ENCODE measurements around the gene RIMBP3B. TPM values are rescaled to one million over a fixed set of nuclear protein-coding genes. Genes with fewer than 3 reads are reported as not detected.
A peak's percentile ranks its signal among the peaks of the same experiment; 100 is the strongest.
"Not testable (repeated sequence)": the region's sequence is repeated elsewhere in the genome, so short reads cannot be mapped to it uniquely, and the experiment has no call there.

The RIMBP3B gene
- polyA plus RNA-seq, 4 donors, result 0.01 to 0.07 TPM; not detected in 2

DNA sequence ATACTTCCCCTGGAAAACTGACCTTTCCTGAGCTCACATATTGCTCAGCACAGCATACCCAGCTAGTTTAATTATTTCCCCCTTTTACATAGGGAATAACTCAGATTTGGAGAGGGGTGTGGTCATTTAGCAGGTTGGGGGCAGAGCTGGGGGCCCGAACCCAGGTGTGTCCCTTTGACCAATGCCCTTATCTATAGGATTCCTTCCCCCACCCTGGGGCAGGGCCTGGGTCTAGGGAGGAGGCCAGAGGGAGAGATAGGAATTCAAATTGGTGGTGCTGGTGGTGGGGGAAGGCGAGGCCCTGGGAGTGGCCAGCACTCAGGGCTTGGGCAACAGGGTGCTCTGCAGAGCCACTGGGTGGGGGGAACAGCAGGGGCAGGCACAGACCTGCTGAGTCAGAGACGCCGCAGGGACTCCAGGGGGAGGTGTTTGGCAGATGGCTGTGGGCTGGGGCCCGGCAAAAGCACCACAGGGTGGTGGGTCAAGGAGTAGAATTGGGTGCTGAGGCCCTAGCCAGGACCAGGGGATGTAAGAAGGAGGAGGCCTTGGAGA is 19.3 kb downstream of the RIMBP3B start:
- FAIRE-seq; H3K4me1 ChIP-seq (ENCODE audit: control insufficient read depth in 3 of 3, insufficient read depth in 2 of 3, low read depth in 1 of 3, low read length in 2 of 3); H3K9me3 ChIP-seq (ENCODE audit: control insufficient read depth in 2 of 2, insufficient read depth in 1 of 2, low read depth in 1 of 2, low read length in 1 of 2); H3K27ac ChIP-seq (ENCODE audit: low read depth in 1 of 3, low read length in 2 of 3); H3K27me3 ChIP-seq (ENCODE audit: control insufficient read depth in 3 of 3, insufficient read depth in 3 of 3, low read length in 3 of 3); H3K36me3 ChIP-seq (ENCODE audit: control insufficient read depth in 3 of 3, insufficient read depth in 2 of 3, low read depth in 1 of 3, low read length in 3 of 3); DNase-seq; H3K4me3 ChIP-seq (ENCODE audit: low read depth in 1 of 3, low read length in 3 of 3): not testable (repeated sequence)
- WGBS, 3 donors, result 17 to 67% (median 33%) methylated on average over 1 of the region's 5 CpGs

DNA sequence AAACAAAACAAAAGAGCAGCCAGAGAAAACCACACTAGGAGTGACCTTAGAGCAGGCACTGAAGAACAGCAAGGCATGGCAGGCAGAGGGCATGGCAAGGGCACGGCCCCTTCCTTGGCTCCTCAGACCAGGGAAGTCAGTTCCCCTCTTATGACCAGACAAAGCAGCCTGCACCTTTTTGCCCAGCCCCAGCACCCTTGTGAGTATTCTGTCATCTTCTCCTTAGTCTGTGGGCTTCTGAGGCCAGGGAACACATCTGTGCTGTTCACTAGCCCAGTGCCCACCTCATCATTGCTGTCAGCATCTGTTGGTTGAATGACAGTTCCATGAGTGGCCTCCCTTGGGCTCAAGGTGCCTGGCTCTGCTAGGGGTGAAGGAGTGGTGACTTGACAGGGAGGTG is 23.6 kb downstream of the RIMBP3B start:
- H3K9me3 ChIP-seq (ENCODE audit: control insufficient read depth in 2 of 2, insufficient read depth in 1 of 2, low read depth in 1 of 2, low read length in 1 of 2); H3K27ac ChIP-seq (ENCODE audit: low read depth in 1 of 3, low read length in 2 of 3); H3K36me3 ChIP-seq (ENCODE audit: control insufficient read depth in 3 of 3, insufficient read depth in 2 of 3, low read depth in 1 of 3, low read length in 3 of 3); DNase-seq; H3K4me3 ChIP-seq (ENCODE audit: low read depth in 1 of 3, low read length in 3 of 3); H3K27me3 ChIP-seq (ENCODE audit: control insufficient read depth in 3 of 3, insufficient read depth in 3 of 3, low read length in 3 of 3); H3K4me1 ChIP-seq (ENCODE audit: control insufficient read depth in 3 of 3, insufficient read depth in 2 of 3, low read depth in 1 of 3, low read length in 2 of 3); FAIRE-seq: not testable (repeated sequence)
- WGBS, 3 donors, result 100% methylated on average over 1 of the region's 1 CpG; no CpG with 5 or more reads in 2 of the 3 donors

DNA sequence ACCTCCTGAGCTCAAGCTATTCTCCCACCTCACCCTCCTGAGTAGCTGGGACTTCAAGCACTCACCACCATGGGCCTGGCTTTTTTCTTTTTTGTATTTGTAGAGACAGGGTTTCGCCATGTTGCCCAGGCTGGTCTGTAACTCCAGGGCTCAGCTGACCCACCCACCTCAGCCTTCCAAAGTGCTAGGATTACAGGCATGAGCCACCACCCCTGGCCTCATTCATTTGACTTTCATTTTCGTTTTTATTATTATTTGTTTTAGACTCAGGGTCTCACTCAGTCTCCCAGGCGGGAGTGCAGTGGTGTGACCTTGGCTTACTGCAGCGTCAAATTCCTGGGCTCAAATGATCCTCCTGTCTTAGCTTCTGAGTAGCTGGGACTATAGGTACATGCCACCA is 24.2 kb downstream of the RIMBP3B start:
- H3K27me3 ChIP-seq (ENCODE audit: control insufficient read depth in 3 of 3, insufficient read depth in 3 of 3, low read length in 3 of 3); H3K36me3 ChIP-seq (ENCODE audit: control insufficient read depth in 3 of 3, insufficient read depth in 2 of 3, low read depth in 1 of 3, low read length in 3 of 3); H3K27ac ChIP-seq (ENCODE audit: low read depth in 1 of 3, low read length in 2 of 3); H3K4me1 ChIP-seq (ENCODE audit: control insufficient read depth in 3 of 3, insufficient read depth in 2 of 3, low read depth in 1 of 3, low read length in 2 of 3); H3K4me3 ChIP-seq (ENCODE audit: low read depth in 1 of 3, low read length in 3 of 3); H3K9me3 ChIP-seq (ENCODE audit: control insufficient read depth in 2 of 2, insufficient read depth in 1 of 2, low read depth in 1 of 2, low read length in 1 of 2); FAIRE-seq; DNase-seq: not testable (repeated sequence)
- WGBS, 3 donors, result 50% methylated on average over 1 of the region's 4 CpGs; no CpG with 5 or more reads in 2 of the 3 donors

DNA sequence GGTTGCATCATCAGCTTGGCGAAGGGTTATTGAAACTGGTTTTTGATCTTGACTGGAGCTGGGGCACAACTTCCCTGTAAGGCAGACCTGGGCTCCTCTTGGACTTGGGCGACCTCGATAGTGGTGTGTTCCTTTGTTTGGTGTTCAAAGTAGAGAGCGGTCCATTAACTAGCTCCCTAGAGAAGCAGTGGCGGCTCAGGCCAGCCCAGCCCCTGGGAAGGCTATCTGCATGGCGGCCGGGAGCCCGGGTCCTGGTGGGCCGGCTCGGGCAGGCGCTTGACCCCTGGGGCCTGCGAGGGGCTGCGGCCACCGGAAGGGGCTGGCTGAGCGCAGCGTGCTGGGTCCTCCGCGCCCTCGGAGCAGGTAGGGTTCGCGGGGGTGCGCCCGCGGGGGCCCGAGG is 32.8 kb downstream of the RIMBP3B start:
- not testable (repeated sequence) for DNase-seq; H3K4me3 ChIP-seq (ENCODE audit: low read depth in 1 of 3, low read length in 3 of 3); H3K36me3 ChIP-seq (ENCODE audit: control insufficient read depth in 3 of 3, insufficient read depth in 2 of 3, low read depth in 1 of 3, low read length in 3 of 3); H3K4me1 ChIP-seq (ENCODE audit: control insufficient read depth in 3 of 3, insufficient read depth in 2 of 3, low read depth in 1 of 3, low read length in 2 of 3); H3K27me3 ChIP-seq (ENCODE audit: control insufficient read depth in 3 of 3, insufficient read depth in 3 of 3, low read length in 3 of 3); H3K9me3 ChIP-seq (ENCODE audit: control insufficient read depth in 2 of 2, insufficient read depth in 1 of 2, low read depth in 1 of 2, low read length in 1 of 2); FAIRE-seq; H3K27ac ChIP-seq (ENCODE audit: low read depth in 1 of 3, low read length in 2 of 3)
- WGBS, 3 donors, result 10 to 20% (median 19%) methylated on average over 4 to 7 of the region's 25 CpGs

DNA sequence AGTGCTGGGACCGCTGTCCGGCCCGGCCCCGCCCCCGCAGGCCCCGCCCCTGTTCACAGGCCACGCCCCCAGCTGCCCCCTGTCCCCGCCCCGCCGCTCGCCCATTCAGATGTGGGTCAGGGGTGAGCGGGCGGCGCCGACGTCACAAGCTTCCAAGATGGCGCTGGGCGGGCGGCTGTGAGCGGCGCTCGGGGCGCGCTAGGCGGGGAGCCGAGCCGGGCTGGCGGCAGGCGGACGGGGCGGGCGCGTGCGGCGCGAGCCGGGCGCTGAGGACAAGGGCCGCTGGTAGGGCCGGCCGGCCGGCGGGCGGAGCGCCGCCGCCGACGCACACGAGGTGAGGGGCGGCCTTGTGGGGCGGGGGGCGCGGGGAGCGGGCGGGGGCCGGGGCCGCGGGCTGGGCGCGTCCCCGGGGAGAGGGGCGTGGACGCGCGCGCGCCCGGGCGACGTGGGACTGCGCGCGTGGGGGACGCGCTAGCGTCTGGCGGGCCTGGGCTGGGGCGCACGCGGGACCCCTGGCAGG is 33.7 kb downstream of the RIMBP3B start, which contains the start of gene HIC2:
HIC2 (plus strand) TSS at position 145 of the 520 bp plus-strand sequence. CDS start 25,461 bp downstream, outside the sequence.
- DNase-seq, result not testable (repeated sequence)

DNA sequence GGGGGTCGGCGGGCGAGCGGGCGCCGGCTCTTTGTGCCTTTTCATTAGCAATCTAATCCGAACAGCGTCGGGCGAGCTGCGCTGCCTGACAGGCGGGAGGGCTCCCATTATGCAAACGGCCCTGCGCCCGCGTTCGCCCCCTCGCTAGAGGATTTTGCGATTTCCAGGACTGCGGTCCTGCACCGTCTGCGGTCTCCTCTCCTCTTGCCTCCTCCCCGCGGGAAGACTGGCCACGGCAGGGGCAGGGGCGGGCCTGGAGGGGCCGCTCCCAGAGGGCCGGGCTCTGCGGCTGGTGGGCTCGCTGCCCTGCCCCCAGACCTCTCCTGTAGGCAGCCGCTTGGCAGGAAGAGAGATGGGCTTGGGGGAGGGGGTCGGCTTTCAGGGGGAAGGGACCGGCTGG is 34.3 kb downstream of the RIMBP3B start:
- 0 to 1% (median 0%) methylated on average over 9 to 18 of the region's 33 CpGs for WGBS, 3 donors
- H3K9me3 ChIP-seq (ENCODE audit: control insufficient read depth in 2 of 2, insufficient read depth in 1 of 2, low read depth in 1 of 2, low read length in 1 of 2); H3K27me3 ChIP-seq (ENCODE audit: control insufficient read depth in 3 of 3, insufficient read depth in 3 of 3, low read length in 3 of 3); H3K36me3 ChIP-seq (ENCODE audit: control insufficient read depth in 3 of 3, insufficient read depth in 2 of 3, low read depth in 1 of 3, low read length in 3 of 3); DNase-seq; FAIRE-seq; H3K4me1 ChIP-seq (ENCODE audit: control insufficient read depth in 3 of 3, insufficient read depth in 2 of 3, low read depth in 1 of 3, low read length in 2 of 3): not testable (repeated sequence)
- peak overlapping the region in 2 of 3 donors; percentile 18 to 52 for H3K4me3 ChIP-seq (ENCODE audit: low read depth in 1 of 3, low read length in 3 of 3)
- peak overlapping the region in 1 of 3 donors; percentile 48 for H3K27ac ChIP-seq (ENCODE audit: low read depth in 1 of 3, low read length in 2 of 3)

More for the DNA sequence above, 33.7 kb downstream of the RIMBP3B start, which contains the start of gene HIC2:
- Histone ChIP-seq H3K27ac (ENCODE audit: low read depth in 1 of 3, low read length in 2 of 3) (peak within 1 kb of the TSS in 1 of 3 donors; percentile 48), H3K4me3 (ENCODE audit: low read depth in 1 of 3, low read length in 3 of 3) (peak within 1 kb of the TSS; percentile 18 to 56 (median 23))
- H3K4me1 ChIP-seq (ENCODE audit: control insufficient read depth in 3 of 3, insufficient read depth in 2 of 3, low read depth in 1 of 3, low read length in 2 of 3); H3K36me3 ChIP-seq (ENCODE audit: control insufficient read depth in 3 of 3, insufficient read depth in 2 of 3, low read depth in 1 of 3, low read length in 3 of 3); H3K27me3 ChIP-seq (ENCODE audit: control insufficient read depth in 3 of 3, insufficient read depth in 3 of 3, low read length in 3 of 3); FAIRE-seq; H3K9me3 ChIP-seq (ENCODE audit: control insufficient read depth in 2 of 2, insufficient read depth in 1 of 2, low read depth in 1 of 2, low read length in 1 of 2): not testable (repeated sequence)
- 0 to 4% (median 3%) methylated on average over 7 to 42 of the region's 81 CpGs for WGBS, 3 donors

DNA sequence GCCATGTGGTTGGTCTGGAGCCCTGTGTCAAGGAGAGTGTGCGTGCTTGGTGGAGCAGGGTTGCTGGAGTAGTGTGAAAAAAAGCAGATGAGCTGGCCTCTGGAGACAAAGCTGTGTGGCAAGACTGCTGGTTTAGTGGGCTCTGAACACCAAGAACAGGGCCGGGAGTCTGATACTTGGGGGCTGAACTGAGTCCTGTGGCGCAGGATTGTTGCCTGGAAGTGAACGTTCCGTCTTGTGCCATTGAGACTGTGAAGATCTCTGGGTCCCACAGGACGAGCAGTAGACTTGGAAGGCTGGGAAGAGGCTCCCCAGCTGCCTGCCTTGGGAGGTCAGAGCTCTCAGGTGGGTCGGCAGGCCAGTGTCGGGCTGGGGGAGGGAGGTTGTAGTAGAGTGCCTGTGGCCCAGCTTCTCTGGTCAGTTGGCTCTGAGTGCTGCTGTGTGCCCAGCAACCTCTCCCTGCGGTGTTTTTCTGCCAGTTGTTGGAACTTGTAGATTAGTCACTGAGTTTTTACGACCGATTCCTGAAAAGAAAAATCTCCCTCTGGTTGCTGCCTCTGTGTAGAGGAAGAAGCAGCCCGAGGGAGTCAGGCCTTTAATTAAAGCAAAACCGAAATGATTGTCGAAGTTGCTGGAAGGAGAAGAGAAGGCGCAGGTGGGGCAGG is 35.6 kb downstream of the RIMBP3B start:
- H3K9me3 ChIP-seq (ENCODE audit: control insufficient read depth in 2 of 2, insufficient read depth in 1 of 2, low read depth in 1 of 2, low read length in 1 of 2); H3K36me3 ChIP-seq (ENCODE audit: control insufficient read depth in 3 of 3, insufficient read depth in 2 of 3, low read depth in 1 of 3, low read length in 3 of 3); H3K4me1 ChIP-seq (ENCODE audit: control insufficient read depth in 3 of 3, insufficient read depth in 2 of 3, low read depth in 1 of 3, low read length in 2 of 3); H3K27me3 ChIP-seq (ENCODE audit: control insufficient read depth in 3 of 3, insufficient read depth in 3 of 3, low read length in 3 of 3); DNase-seq; H3K4me3 ChIP-seq (ENCODE audit: low read depth in 1 of 3, low read length in 3 of 3); FAIRE-seq: not testable (repeated sequence)
- peak overlapping the region in 1 of 3 donors; percentile 74 for H3K27ac ChIP-seq (ENCODE audit: low read depth in 1 of 3, low read length in 2 of 3)
- 80 to 81% (median 81%) methylated on average over 5 of the region's 15 CpGs for WGBS, 3 donors

DNA sequence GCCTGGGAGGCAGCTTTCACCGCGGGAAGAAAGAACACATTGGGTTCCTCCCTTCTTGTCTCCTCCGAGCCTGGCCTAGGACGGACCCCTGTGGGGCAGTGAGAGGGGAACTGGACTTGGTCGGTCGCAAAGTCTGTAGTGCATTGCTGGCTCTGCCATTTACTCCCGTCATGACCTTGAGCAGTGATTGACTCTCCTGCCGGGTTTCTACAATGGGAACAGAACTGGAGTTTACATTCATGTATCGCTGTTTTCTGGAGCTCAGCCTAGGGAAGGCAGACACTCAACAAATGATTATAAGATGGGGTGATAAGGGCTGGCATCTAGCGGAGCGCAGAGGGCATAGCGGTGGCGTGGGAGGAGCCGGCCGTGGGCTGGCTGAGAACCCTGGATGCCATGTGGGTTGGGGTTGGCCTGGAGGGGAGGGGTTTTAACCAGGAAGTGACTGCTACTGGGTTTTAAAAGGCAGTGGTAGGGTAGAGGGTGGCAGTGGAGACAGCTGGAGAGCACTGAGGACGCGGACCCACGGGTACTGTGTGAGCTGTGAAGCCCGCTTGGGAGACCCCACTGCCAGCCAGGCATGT is 36.7 kb downstream of the RIMBP3B start:
- FAIRE-seq; H3K27me3 ChIP-seq (ENCODE audit: control insufficient read depth in 3 of 3, insufficient read depth in 3 of 3, low read length in 3 of 3); H3K4me1 ChIP-seq (ENCODE audit: control insufficient read depth in 3 of 3, insufficient read depth in 2 of 3, low read depth in 1 of 3, low read length in 2 of 3); H3K36me3 ChIP-seq (ENCODE audit: control insufficient read depth in 3 of 3, insufficient read depth in 2 of 3, low read depth in 1 of 3, low read length in 3 of 3); H3K9me3 ChIP-seq (ENCODE audit: control insufficient read depth in 2 of 2, insufficient read depth in 1 of 2, low read depth in 1 of 2, low read length in 1 of 2); DNase-seq; H3K4me3 ChIP-seq (ENCODE audit: low read depth in 1 of 3, low read length in 3 of 3): not testable (repeated sequence)
- H3K27ac ChIP-seq (ENCODE audit: low read depth in 1 of 3, low read length in 2 of 3), result peak overlapping the region in 1 of 3 donors; percentile 55
- 8 to 28% (median 10%) methylated on average over 5 of the region's 19 CpGs for WGBS, 3 donors
